HFF-Myc (cell line): ENCODE data around the gene IRF7.

Experiments
- DNase-seq: peaks from one replicate; pipeline ENCODE4 v3.0.0-alpha.2; 2011; ENCODE audit warnings: low read depth; ENCODE audit errors: extremely low read depth
- H3K4me3 ChIP-seq: replicated peaks from 2 replicates; pipeline ENCODE4 v1.5.1; 2011; ENCODE audit warnings: low read depth, mild to moderate bottlenecking, control low read depth, low read length
- TF ChIP-seq, protein P1 (sequence below): IDR thresholded peaks from 2 replicates; pipeline ENCODE4 v1.5.1; 2012; ENCODE audit warnings: mild to moderate bottlenecking, low read depth, low read length, control low read depth; ENCODE audit errors: missing control alignments

Gene IRF7

DNA sequence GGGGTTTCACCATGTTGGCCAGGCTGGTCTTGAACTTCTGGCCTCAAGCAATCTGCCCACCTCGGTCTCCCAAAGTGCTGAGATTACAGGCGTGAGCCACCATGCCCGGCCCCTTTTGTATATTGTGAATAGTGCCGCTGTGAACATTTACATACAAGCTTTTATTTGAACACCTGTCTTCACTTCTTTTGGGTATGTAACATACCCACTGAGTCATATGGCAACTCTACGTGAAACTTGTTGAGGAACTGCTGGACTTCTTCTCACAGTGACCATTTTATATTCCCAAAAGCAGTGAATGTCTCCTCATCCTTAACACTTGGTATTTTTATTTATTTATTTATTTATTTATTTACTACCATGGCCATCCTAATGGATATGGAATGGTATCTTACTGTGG, 15.1 kb upstream of the IRF7 start:
- H3K4me3 ChIP-seq, result no peak overlapping the region
- DNase-seq, result no peak
- TF ChIP-seq, protein P1, sequence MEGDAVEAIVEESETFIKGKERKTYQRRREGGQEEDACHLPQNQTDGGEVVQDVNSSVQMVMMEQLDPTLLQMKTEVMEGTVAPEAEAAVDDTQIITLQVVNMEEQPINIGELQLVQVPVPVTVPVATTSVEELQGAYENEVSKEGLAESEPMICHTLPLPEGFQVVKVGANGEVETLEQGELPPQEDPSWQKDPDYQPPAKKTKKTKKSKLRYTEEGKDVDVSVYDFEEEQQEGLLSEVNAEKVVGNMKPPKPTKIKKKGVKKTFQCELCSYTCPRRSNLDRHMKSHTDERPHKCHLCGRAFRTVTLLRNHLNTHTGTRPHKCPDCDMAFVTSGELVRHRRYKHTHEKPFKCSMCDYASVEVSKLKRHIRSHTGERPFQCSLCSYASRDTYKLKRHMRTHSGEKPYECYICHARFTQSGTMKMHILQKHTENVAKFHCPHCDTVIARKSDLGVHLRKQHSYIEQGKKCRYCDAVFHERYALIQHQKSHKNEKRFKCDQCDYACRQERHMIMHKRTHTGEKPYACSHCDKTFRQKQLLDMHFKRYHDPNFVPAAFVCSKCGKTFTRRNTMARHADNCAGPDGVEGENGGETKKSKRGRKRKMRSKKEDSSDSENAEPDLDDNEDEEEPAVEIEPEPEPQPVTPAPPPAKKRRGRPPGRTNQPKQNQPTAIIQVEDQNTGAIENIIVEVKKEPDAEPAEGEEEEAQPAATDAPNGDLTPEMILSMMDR, result no peak

DNA sequence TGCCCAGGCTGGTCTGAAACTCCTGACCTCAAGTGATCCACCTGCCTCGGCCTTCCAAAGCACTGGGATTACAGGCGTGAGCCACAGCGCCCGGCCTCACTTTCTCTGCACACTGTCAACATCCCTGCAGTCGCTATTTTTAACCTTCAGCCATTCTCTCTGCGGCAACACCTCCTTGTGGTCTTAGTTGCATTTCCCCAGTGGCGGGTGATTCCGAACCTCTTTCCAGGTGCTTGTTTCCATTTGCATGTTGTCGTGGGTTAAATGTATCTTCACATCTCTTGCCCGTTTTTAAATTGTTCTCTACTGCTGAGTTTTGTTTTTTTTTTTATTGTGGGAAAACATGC, 13.5 kb upstream of the IRF7 start:
- no peak for DNase-seq
- TF ChIP-seq, protein P1, result no peak
- H3K4me3 ChIP-seq, result no peak overlapping the region

DNA sequence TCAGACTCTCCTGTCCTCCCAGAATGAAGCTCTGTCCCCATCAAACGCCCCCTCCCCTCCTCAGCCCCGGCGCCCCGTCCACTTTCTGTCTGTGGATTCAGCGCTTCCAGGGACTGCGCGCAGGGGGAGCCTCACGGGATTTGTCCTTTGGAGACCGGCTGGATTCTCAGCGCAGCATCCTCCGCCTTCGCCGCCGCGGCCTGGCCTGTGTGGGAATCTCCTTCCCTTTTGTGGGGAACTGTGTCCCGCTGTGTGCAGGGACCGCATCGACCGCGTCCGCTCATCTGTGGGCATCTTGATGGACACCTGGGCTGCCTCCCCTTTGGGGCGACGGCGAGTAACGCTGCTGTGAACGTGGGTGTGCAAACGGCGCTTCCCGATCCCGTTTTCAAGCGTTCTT, 12.3 kb upstream of the IRF7 start:
- no peak overlapping the region for H3K4me3 ChIP-seq
- no peak for DNase-seq

DNA sequence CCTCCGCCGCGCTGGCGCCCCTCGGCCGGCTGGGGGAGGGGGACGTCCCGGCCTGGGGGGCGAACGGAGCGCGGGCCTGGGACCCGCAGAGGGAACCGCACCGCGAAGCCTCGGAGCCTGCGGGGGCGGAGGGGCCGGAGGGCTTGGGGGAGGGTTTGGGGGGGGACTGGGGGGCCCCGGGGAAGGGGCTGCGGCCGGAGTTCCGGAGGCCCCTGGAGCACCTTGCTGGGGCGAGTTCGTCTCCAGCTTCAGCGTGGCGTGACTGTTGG, 11.5 kb upstream of the IRF7 start:
- DNase-seq, result no peak
- no peak overlapping the region for H3K4me3 ChIP-seq
- TF ChIP-seq, protein P1, result no peak

More for the DNA sequence above, 12.3 kb upstream of the IRF7 start:
- TF ChIP-seq, protein P1, result no peak

DNA sequence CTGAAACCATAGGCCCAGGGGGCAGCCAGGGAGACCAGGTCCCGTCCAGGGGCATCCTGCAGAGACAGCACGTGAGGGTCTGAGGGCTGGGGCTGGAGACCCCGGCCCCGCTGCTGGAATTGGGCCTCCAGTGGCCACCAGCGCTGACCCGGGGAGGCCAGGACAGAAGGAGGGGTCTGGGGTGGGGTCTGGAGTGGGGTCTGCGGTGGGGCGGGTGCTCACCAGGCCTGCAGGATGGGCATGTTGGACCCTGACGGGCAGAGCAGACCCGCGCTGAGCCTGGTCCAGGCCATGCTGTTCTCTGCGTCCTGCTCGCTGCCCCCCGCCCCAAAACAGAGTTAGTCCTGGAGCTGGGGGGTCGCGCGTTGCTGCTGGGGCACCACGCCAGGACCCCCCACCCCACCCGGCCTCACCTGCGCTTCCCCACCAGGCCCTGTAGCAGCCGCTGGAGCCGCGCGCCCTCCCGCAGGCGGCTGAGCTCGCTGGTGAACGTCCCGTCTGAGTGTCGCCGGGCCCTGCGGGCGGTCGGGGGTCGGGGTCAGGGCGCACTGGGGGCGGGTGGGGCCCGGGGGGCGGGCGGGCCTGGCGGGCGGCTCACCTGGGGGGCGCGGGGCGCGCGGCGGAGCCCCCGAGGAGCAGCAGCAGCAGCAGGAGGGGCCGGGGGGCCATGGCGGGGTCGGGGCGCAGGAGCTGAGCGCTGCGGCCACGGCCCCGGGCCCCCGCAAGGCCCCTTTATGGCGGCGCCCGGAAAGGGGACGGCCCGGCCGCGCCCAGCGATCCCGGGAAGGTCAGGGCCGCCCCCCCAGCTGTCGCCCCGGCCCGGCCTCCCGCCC, 10.9 kb upstream of the IRF7 start, which contains the start of gene SCT:
SCT (minus strand) TSS at position 707 of the 833 bp plus-strand sequence; CDS start at position 669, 38 bp downstream.
- TF ChIP-seq, protein P1, result no peak
- no peak for DNase-seq
- H3K4me3 ChIP-seq, result no peak within 1 kb of the TSS

DNA sequence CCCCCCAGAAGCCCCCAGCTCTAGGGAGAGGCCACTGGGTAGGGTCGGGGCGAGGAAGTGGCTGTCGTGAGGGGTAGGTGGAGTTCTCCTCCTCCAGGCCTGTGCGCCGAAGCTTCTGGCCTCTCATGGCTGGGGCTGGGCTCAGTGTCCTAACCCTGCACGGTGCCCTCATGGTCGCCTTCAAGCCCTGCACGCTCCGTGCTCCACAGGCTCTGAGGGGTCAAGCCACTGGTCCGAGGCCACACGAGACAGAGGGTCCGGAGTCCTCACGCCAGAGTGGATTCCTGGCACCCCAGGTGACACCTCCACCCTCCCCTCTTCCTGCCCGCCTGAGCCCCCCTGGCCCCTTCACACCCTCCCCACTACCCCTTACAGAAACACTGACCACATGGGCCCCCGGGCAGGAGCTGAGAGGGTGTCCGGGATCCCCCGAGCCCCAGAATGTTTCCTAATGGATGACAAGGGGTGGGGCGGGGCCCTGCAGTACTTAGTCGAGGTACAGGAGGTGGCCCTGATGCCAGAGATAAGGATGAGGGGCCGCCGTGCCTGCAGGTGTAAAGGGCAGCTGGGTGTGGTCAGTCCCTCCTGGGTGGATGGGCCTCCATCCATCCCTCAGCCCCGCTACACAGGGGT, 10.0 kb upstream of the IRF7 start:
- no peak overlapping the region for H3K4me3 ChIP-seq
- no peak for DNase-seq
- TF ChIP-seq, protein P1, result no peak
